ENCODE data around the gene ZNF578. TPM values are rescaled to one million over a fixed set of nuclear protein-coding genes. Genes with fewer than 3 reads are reported as not detected.

Gene ZNF578
- total and polyA plus RNA-seq, 9 of the 15 experiments (the other 6 are each of a cell fraction or from before 2014, with no cell fraction given), result 0.05 to 0.29 (median 0.15) TPM

DNA sequence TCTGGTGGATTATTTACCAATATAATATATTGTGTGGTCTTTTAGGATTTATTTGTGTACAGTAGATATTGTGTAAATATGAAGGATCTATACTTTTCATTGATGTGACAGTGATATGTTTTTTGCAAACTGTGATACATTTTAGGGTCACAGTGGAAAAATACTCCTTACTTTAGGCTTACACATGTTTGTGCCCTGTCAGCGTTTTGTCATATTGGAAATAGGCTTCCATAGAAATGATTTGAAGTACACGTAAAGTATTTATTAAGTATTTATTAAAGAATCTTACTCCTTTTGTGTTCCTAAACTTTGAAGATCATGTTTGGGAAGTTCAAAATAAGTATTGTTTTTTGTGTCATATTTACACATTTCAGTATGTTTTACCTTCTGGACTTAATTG, 79.1 kb downstream of the ZNF578 start:
- no peaks in the 10 kb centered on the region for H4K20me1 ChIP-seq (replicated peaks; ENCODE audit: control insufficient read depth, insufficient read depth, low read length)
- H3K27ac ChIP-seq (ENCODE audit: extremely low read depth, low read depth, low read length), result no peak overlapping the region
- H3K9me1 ChIP-seq (ENCODE audit: control insufficient read depth, insufficient read depth, low read length), result no peaks in the 10 kb centered on the region
- ChIA-PET POLR2A (no interaction called here), CTCF (ENCODE audit: low intra/inter-chr PET ratio) (no interaction called here)
- H3K27me3 ChIP-seq (ENCODE audit: control insufficient read depth in 2 of 2, insufficient read depth in 2 of 2, low read length in 2 of 2), result no peaks in the 10 kb centered on the region
- intact Hi-C loops (cut with micrococcal nuclease), result no loop called here
- FAIRE-seq (no peak), ATAC-seq (no peak), DNase-seq (ENCODE audit: extremely low read depth in 1 of 4, low spot score in 3 of 4) (no peak)
- H3K4me2 ChIP-seq (ENCODE audit: insufficient read depth, low read length), result no peak overlapping the region
- H2AFZ ChIP-seq (ENCODE audit: low read depth, low read length), result no peak overlapping the region
- WGBS (ENCODE audit: insufficient coverage, low coverage, missing lambda C conversion rate), result 95% methylated on average over 2 of the region's 2 CpGs
- H3K4me1 ChIP-seq (replicated peaks in 1 of 2; ENCODE audit: control insufficient read depth in 2 of 2, insufficient read depth in 2 of 2, low read length in 2 of 2), result peaks cover 3 to 5% of the 10 kb centered on the region in 2 experiments; a peak in 1 of 5 replicates
- H3K9me3 ChIP-seq (replicated peaks; ENCODE audit: control insufficient read depth, insufficient read depth, low read depth, low read length), result no peaks in the 10 kb centered on the region
- H3K4me3 ChIP-seq, result no peak overlapping the region
- in situ Hi-C loops (cut with MboI), result no loop called here
- BruUV-seq (replicated peaks), result no TSS peak
- peaks cover 39% of the 10 kb centered on the region for H3K79me2 ChIP-seq (ENCODE audit: control insufficient read depth, insufficient read depth, low read length)
- peaks cover 37% of the 10 kb centered on the region for H3K36me3 ChIP-seq (ENCODE audit: control insufficient read depth, insufficient read depth, low read length)
- H3K9ac ChIP-seq (ENCODE audit: insufficient read depth in 1 of 2, low read depth in 2 of 2, low read length in 2 of 2), result no peak overlapping the region
- TF ChIP-seq FOSL1 (tag; conservative IDR thresholded peaks at IDR 0.05), result no peak
- no peak for TF ChIP-seq RNF2 (IDR thresholded peaks at IDR 0.05)
- no peak for TF ChIP-seq FOXM1 (IDR thresholded peaks at IDR 0.05; ENCODE audit: low read depth)
- no peak for TF ChIP-seq FOXM1 (CRISPR knock-in tag; IDR thresholded peaks at IDR 0.05; ENCODE audit: low read depth)
- TF ChIP-seq SNIP1 (IDR thresholded peaks at IDR 0.05; ENCODE audit: low read depth), result no peak
- TF ChIP-seq DACH1 (IDR thresholded peaks at IDR 0.05; ENCODE audit: partially characterized antibody), result no peak
- no peak for TF ChIP-seq ZNF24 (IDR thresholded peaks at IDR 0.05)
- peak; percentile 85 for TF ChIP-seq ZNF316 (IDR thresholded peaks at IDR 0.05)
- no peak for TF ChIP-seq NFRKB (IDR thresholded peaks at IDR 0.05; ENCODE audit: low read depth)
- TF ChIP-seq, protein P1, sequence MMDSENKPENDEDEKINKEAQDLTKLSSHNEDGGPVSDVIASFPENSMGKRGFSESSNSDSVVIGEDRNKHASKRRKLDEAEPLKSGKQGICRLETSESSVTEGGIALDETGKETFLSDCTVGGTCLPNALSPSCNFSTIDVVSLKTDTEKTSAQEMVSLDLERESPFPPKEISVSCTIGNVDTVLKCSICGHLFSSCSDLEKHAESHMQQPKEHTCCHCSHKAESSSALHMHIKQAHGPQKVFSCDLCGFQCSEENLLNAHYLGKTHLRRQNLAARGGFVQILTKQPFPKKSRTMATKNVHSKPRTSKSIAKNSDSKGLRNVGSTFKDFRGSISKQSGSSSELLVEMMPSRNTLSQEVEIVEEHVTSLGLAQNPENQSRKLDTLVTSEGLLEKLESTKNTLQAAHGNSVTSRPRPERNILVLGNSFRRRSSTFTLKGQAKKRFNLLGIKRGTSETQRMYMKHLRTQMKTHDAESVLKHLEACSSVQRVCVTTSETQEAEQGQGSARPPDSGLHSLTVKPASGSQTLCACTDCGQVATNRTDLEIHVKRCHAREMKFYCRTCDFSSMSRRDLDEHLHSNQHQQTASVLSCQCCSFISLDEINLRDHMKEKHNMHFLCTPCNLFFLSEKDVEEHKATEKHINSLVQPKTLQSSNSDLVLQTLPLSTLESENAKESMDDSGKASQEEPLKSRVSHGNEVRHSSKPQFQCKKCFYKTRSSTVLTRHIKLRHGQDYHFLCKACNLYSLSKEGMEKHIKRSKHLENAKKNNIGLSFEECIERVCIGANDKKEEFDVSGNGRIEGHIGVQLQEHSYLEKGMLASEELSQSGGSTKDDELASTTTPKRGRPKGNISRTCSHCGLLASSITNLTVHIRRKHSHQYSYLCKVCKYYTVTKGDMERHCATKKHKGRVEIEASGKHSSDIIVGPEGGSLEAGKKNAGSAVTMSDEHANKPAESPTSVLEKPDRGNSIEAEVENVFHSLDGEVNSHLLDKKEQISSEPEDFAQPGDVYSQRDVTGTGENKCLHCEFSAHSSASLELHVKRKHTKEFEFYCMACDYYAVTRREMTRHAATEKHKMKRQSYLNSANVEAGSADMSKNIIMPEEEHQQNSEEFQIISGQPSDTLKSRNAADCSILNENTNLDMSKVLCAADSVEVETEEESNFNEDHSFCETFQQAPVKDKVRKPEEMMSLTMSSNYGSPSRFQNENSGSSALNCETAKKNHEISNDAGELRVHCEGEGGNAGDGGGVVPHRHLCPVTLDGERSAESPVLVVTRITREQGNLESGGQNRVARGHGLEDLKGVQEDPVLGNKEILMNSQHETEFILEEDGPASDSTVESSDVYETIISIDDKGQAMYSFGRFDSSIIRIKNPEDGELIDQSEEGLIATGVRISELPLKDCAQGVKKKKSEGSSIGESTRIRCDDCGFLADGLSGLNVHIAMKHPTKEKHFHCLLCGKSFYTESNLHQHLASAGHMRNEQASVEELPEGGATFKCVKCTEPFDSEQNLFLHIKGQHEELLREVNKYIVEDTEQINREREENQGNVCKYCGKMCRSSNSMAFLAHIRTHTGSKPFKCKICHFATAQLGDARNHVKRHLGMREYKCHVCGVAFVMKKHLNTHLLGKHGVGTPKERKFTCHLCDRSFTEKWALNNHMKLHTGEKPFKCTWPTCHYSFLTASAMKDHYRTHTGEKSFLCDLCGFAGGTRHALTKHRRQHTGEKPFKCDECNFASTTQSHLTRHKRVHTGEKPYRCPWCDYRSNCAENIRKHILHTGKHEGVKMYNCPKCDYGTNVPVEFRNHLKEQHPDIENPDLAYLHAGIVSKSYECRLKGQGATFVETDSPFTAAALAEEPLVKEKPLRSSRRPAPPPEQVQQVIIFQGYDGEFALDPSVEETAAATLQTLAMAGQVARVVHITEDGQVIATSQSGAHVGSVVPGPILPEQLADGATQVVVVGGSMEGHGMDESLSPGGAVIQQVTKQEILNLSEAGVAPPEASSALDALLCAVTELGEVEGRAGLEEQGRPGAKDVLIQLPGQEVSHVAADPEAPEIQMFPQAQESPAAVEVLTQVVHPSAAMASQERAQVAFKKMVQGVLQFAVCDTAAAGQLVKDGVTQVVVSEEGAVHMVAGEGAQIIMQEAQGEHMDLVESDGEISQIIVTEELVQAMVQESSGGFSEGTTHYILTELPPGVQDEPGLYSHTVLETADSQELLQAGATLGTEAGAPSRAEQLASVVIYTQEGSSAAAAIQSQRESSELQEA (IDR thresholded peaks at IDR 0.05; ENCODE audit: low read depth), result no peak
- TF ChIP-seq MIER1 (IDR thresholded peaks at IDR 0.05; ENCODE audit: low read depth), result no peak
- TF ChIP-seq, protein P2, sequence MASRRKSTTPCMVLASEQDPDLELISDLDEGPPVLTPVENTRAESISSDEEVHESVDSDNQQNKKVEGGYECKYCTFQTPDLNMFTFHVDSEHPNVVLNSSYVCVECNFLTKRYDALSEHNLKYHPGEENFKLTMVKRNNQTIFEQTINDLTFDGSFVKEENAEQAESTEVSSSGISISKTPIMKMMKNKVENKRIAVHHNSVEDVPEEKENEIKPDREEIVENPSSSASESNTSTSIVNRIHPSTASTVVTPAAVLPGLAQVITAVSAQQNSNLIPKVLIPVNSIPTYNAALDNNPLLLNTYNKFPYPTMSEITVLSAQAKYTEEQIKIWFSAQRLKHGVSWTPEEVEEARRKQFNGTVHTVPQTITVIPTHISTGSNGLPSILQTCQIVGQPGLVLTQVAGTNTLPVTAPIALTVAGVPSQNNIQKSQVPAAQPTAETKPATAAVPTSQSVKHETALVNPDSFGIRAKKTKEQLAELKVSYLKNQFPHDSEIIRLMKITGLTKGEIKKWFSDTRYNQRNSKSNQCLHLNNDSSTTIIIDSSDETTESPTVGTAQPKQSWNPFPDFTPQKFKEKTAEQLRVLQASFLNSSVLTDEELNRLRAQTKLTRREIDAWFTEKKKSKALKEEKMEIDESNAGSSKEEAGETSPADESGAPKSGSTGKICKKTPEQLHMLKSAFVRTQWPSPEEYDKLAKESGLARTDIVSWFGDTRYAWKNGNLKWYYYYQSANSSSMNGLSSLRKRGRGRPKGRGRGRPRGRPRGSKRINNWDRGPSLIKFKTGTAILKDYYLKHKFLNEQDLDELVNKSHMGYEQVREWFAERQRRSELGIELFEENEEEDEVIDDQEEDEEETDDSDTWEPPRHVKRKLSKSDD (conservative IDR thresholded peaks at IDR 0.05; ENCODE audit: low read length), result no peak
- TF ChIP-seq RHOXF2B (CRISPR knock-in tag; conservative IDR thresholded peaks at IDR 0.05), result no peak
- peak; percentile 72 for TF ChIP-seq C11orf30 (IDR thresholded peaks at IDR 0.05; ENCODE audit: low read depth)
- no peak for TF ChIP-seq HNRNPUL1 (IDR thresholded peaks at IDR 0.05; ENCODE audit: low read length)
- TF ChIP-seq POLR3G (IDR thresholded peaks at IDR 0.05; ENCODE audit: extremely low read depth, insufficient read length, insufficient replicate concordance), result no peak
- TF ChIP-seq MAFG (tag; conservative IDR thresholded peaks at IDR 0.05), result peak; percentile 64
